Effector CD8-positive, alpha-beta T cell (primary cell): Measurements from ENCODE around the gene DCC.

Experiments
- DNase-seq: peaks from one replicate; lab custom pipeline; 2025; lab: John Stamatoyannopoulos, UW

The DCC gene

GRCh38 chr18:53080687-53081086 lies 740.7 kb downstream of the DCC start:
- no peak for DNase-seq

DNA sequence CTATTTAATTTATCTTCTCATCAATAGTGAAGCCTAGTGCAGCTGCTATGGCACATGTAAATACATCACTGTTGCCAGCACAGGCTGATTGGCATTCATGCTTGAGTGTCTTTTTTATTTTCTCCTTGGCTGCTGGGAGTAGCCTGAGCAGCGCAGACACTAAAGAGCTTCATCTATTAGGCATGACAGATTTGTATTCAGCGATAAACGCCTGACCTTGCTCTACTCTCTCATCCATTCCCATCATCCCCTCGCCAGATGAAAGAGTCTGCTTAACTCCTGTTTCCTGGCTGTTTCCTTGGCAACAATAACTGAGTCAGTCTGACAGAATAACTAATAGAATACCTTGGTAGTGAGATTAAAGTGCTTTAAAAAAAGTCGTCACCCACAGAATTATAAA lies 753.6 kb downstream of the DCC start:
- no peak for DNase-seq

DNA sequence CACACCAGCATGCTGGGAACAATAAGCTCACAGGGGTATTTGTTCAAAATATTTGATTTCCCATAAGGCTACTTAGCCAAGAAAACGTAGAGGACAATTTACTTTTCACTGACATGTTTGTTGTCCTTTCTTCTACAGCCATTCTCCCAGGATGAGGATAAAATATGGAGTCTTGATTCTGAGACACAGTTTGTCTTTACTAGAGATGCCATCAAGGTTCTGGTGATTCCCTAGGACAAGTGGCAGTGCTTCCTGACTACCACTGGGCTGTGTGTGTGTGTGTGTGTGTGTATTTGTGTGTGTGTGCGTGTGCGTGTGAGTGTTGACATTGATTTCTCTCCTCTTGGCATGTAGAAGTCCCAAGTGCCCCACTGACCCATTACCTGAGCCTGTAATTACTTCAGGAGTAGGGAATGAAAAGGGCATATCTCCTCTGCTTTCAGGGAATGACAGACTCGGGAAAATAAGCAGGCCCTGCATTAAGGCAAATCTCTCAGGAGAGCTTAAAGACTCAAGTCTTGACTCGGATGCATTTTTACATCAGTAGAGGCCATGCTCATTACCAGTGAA lies 761.6 kb downstream of the DCC start:
- DNase-seq, result no peak

GRCh38 chr18:53114441-53114840 lies 774.4 kb downstream of the DCC start:
- no peak for DNase-seq

DNA sequence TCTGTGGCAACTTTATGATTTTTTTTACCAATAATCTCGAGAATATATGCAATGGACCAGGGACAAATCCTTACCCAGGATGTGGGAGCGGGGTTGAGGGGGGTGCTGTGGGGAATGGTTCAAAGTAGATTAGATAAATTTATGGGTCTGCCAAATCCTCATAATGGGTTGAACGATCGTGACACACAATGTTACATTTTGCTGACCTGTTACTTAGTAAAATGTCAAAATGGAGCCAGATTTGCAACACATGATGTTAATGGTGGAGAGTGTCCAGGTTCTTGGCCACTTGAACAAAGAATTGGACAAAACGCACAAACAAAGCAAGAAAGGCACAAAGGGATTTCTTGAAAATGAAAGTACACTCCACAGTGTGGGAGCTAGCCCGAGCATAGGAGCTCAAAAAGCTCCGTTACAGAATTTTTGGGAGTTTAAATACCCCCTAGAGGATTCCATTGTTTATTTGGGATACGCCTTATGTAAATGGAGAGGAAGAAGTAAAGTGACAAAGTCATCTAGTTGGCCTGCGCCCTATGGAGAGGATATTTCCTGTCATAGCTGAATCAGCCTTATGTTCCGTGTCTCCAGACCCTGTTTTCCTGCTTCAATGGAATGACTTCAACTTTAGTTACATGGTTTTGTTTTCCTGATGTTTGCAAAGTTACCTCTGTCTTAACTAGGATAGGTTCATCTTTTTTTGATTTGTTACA lies 776.0 kb downstream of the DCC start:
- DNase-seq, result no peak

GRCh38 chr18:53117851-53118250 lies 777.9 kb downstream of the DCC start:
- no peak for DNase-seq

- DNase-seq, result no peak
Observed at GRCh38 chr18:53126210-53126609, 786.2 kb downstream of the DCC start.

DNA sequence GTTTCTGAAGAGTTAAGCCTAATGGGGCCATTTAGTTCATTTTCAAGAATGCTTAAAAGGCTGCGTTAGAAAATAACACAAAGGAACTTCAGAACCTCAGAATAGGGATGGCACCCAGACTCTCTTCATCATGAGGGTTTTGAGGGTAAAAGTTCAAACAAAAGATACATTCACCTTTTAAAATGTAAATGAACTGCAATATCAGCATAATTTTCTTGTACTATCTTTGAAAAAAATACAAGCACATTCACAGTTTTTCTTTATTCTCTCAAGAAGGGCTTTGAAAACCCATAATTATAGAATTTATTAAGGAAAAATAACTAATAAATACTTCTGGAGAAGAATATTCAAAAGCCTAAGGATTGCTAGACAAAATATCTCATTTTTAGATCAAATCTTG lies 791.0 kb downstream of the DCC start:
- DNase-seq, result no peak

- DNase-seq, result no peak
Observed at GRCh38 chr18:53134711-53135110, 794.7 kb downstream of the DCC start.

DNA sequence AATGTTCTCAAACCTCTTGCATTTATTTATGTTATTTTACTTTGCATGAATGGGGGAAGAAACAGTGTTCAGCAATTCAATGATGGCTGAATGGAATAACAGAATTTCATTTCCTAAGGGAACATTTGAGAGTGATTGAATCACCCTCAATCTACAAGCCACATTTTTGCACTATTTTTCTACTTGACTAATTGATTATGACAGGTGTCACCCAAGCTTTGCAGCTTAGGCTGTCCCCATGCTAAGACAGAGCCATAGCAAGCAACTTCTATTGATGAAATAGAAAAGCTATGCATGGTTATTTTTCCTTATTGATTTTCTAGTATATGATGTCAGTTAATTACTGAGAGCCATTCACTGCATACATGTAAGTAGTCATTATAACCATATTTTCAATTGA lies 795.7 kb downstream of the DCC start:
- DNase-seq, result no peak

DNA sequence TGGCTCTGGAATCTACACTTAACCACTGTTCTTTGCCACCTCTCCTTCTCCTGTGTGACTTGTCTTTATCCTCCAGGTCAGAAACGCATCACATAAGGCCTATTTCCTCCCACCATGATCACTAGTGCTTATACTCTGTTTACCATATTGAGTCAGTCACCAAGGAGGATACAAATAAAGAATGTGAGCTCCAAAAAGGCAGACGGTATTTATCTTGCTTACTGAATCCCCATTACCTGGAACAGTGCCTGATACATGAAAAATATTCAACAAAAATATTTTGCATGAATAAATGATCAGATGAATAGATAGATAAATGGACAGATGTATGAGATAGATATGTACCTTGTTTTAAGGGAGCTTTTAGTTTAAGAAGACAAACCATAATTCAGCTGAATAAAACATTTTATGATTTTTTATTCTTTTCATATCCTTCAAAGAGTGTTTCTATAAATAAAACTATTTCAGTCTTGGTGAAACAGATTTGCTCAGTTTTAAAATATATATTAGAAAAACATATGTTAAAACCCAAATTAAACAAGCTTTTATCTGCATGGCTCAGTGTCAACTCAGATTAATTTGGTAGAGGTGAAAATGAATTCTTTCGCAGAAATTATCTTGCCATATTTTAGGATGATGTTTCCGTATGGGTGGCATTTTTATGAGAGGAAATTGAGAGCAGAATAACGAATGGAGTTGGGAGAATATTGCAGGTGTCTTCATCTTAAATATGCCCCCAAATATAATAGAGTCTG lies 799.9 kb downstream of the DCC start:
- no peak for DNase-seq

DNA sequence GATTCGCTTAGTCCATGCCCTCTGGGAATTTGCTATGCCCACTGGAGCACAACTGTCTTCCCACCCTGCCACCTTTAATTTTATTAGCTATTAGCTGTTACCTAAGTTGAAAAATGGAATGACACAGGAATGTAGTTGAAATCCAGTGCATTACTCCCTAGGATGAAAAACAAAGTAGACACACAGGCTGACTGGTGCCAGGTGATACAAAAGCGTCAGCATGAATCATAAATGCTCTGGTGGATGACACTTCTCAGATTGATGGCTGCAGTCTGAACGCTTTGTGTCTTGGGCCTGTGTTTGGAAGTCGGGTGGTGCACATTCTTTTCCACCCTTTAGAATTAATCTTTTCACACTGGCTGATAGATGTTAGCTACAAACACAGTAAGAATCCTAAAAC lies 802.0 kb downstream of the DCC start:
- DNase-seq, result no peak

- no peak for DNase-seq
Observed at GRCh38 chr18:53147472-53147871, 807.5 kb downstream of the DCC start.

GRCh38 chr18:53148123-53148522 lies 808.1 kb downstream of the DCC start:
- DNase-seq, result no peak

GRCh38 chr18:53152476-53152875 lies 812.5 kb downstream of the DCC start:
- no peak for DNase-seq

- DNase-seq, result no peak
Observed at GRCh38 chr18:53153281-53153680, 813.3 kb downstream of the DCC start.

GRCh38 chr18:53153800-53154199 lies 813.8 kb downstream of the DCC start:
- DNase-seq, result no peak

- no peak for DNase-seq
Observed at GRCh38 chr18:53165770-53166169, 825.8 kb downstream of the DCC start.

DNA sequence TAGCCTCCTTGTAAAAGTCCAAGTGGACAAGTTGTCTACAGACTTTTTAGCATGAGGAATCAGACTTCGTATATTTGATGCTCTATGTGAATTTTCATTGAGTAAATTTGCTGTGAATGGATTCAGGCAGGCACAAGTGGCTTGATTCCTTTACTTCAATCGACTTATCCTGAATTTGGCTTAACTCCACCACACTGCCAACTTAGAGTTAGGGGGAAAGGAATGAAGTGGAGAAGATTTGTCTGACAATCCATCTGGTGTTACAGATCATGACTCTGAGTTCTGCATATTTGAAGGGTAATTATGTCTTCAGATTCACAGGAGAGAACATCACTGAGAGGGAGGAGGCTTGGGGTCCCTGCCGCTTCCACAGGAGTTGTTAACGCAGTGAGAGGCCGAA lies 829.3 kb downstream of the DCC start:
- no peak for DNase-seq

GRCh38 chr18:53191634-53192033 lies 851.6 kb downstream of the DCC start:
- DNase-seq, result no peak

DNA sequence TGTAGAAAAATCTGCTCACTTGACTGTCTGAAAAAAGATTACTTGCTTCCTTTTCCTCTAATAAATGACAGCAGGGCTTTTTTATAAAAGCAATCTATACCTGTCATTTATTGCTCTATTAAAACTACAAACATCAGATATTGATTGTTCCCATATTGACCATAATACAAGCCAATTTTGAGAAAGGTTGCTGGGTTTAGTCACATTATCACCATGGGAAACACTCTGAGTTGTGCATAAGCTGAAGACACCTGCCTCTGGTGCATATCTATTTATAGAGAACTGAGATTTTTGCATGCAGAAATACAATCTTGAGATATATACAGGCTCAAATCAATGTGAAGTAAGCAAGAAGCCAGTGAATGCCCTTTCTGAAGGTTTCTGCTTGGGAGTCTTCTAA lies 853.9 kb downstream of the DCC start:
- DNase-seq, result no peak

GRCh38 chr18:53219853-53220252 lies 879.9 kb downstream of the DCC start:
- DNase-seq, result no peak

DNA sequence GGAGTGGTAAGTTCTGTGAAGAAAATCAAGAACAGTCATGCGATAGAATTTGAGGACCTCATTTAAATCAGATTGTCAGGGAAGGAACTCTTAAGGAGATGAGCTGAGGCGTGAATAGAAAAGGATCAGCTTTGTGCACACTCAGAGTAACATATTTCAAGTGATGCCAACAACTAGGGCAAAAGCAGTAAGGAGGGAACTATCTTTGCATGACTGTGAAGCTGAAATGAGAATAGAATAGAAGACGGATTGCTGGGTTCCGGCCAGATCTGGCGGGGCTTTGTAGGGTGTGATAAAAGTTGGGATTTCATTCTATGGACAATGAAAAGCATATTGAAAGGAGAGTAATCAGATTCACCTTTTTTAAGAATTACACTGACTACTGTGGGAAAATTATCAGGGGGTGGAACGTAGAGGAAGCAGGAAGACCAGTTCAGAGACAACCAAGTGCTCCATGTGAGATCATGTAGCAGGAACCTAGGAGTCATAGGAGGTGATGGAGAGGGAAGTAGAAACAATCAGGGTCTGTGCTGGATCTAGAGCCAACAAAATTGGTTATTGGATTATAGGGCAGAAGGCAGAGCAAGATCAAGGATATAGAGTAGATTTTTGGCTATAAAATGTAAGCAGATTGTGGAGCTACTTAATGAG lies 884.3 kb downstream of the DCC start:
- DNase-seq, result no peak
